Uterus (tissue), 2 donors: Measurements from ENCODE around the gene LRR1.

Experiments used
- CTCF ChIP-seq, 4 experiments: fragments of 200-600 bp in 2 of 4; fragments of 450-650 bp in 2 of 4; sonication (generic) in 2 of 4; IDR thresholded peaks; one replicate each; pipeline ENCODE4 v1.5.1; 2016 to 2019; ENCODE audit warnings: antibody characterized with exemption in 4 of 4, mild to moderate bottlenecking in 2 of 4, moderate library complexity in 1 of 4
- POLR2A ChIP-seq, 2 donors: fragments of 450-650 bp; IDR thresholded peaks; one replicate each; pipeline ENCODE4 v1.6.1; 2016; ENCODE audit warnings: antibody characterized with exemption in 2 of 2, mild to moderate bottlenecking in 1 of 2, moderate library complexity in 1 of 2

GRCh38 chr14:49637534-49638078 lies 38.9 kb downstream of the LRR1 start:
- TF ChIP-seq CTCF (IDR thresholded peaks at IDR 0.05), result no peak
- no peak for TF ChIP-seq POLR2A (IDR thresholded peaks at IDR 0.05)
